NCI-H2107 treated with DMSO at 0.1 percent for 48 hours (cell line): Measurements from ENCODE around the gene OTOF.

Experiments used
- DNase-seq: peaks from one replicate; lab custom pipeline; 2025; ENCODE audit not compliant: unreplicated experiment; lab: John Stamatoyannopoulos, UW

Gene OTOF

DNA sequence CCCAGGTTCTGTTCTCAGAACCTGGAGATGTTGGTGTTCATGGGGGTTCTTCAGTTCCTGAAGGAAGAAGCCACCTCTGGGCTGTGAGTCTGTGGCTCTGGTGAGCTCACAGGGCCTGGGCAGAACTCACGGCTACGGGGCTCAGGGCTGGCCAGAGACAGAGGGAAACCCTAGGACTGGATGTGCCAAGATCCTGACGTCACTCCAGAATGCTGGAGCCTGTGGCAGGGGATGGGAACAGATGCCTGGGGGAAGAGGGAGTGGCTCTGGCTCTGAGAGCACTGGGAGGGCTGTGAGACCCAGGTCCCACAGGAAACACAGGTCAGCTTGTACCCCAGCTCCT lies at the start of gene OTOF:
Gene OTOF (minus strand): TSS at position 214 of the 343 bp plus-strand sequence.
- no peak for DNase-seq

DNA sequence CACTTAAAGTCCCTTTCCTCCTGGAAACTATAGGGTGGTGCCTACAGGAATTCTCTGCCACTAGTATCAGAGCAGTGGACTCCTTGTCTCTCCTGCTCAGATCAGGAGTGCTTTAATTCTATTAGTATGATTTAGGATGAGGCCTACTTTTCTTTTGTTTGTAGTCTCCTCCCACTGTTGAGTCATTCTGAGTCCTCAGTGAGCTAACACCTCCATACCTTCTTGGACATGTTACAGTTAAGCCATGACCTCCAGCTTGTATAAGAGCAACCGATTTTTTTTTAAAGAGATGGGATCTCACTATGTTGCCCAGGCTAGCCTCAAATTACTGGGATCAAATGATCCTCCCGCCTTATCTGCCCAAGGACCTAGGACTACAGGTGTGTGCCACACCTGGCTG lies 48.7 kb upstream of the OTOF start:
- DNase-seq: no peak

DNA sequence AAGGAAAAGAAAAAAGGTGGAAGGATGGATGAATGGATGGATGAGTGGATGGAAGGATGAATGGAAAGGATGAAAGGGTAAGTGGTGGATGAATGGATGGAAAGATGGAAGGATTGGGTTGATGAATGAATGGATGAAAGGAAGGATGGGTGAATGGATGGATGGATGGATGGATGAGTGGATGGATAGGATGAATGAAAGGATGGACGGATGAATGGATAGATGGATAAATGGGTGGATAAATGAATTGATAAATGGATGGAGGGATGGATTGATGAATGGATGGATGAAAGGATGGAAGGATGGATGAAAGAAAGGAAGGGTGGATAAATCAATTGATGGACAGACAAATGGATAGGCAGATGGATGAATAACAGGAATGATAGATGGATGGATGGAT lies 48.2 kb upstream of the OTOF start:
- no peak for DNase-seq

DNA sequence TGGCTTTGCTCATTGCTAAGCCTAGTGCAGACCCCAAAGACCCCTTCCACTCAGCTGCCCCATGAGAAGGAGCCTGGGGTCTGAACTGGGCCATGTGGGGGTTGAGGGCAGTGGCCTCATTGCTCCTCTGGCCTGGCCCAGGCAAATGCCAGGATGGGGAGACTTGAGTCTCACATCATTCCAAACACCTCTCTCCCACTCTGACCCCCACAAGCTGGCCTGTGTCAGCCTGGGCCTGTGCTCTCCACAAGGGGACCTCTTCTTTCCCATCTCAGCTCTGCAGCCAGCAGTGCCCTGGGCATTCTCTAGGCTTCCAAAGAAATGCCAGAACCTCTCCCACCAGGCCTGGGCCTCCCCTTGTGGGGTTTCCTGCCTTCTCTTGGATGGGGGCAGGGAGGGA lies 45.8 kb upstream of the OTOF start:
- DNase-seq: no peak

DNA sequence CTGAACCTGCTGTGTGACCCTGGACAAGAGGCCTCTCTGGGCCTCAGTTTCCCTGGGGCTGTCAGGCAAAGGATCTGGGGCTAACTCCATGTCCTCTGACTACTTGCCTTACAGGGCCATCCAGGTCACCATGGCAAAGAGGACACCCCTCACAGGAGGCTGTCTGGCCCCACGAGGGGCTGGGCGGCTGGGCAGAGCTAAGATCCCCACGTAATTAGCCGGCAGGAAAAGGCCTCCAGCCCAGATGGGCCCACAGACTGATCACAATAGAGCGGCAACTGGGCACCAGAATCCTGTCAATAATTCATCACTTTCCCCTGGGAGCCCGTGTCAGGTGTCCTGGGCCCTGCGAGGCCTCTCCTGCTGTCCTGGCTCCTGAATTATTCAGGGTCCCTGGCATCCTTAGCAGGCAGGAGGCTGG lies 44.8 kb upstream of the OTOF start:
- no peak for DNase-seq

DNA sequence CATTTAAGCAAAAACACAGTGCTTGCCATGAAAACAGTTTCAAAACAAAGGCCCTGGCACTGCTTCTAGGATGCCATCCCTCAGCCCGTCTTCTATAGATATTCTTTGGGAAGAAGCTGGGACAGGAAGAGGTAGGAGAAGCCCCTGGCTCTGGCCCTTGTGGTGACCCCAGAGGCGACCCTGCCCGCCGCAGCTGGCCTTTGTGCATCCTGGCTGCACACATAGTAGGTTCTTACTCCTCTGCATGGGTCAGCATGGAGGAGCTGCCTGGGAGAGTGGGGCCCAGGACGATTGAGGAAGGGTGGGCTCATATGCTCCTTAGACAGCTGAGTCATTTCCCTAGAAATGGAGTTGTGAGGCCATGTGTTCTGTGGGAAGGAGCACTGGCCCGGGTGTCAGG lies 44.4 kb upstream of the OTOF start:
- no peak for DNase-seq

DNA sequence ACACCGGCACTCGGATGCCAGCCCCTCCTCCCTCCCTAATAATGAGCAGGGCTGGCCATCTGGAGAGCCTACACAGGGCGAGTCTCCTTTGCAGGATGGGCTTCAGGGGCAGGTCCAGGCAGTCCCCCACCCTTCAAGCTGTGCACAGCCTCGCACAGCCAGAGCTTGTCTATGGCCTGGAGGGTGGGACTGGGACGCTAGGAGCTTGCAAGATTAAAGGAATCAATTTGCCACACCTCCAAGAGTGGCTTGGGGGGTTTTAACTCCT lies 43.9 kb upstream of the OTOF start:
- no peak for DNase-seq

DNA sequence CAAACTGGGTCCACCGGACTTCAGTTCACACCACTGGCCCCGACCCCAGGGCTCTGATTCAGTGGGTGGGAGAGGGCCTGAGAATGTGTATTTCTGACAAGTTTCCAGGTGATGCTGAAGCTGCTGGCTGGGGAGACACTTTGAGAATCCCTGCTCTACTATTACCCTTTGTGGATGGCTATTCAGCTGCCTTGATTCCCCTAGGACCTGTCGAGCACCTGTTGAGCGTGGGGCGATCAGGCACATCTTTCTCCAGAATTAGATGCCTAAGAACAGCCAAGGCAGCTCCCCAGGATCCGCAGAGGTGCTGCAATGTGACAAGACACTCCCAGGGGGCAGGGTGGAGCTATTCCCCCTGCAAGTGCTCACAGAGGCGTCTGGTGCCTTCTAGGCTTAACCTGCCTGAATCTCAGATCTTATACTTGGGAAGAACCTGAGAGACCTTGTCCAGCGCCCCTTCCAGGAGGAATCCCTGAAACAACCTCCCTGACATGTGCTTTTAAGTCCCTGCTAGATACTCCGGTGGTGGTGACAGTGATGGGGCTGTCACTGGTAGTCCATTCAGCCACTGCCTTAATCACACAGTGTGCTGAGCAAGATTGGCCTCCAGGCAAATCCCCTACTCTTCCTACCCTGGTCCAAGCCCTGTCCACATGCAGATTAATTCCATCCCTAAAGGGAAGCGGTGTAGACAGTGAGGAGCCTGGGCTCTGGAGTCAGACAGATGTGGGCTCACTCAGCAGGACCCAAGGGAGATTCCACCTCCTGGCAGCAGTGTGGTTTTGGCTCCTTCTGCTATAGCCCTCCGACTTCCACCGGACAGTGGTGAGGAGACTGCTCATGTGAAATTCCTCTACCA lies 43.4 kb upstream of the OTOF start:
- DNase-seq: peak; percentile 18

DNA sequence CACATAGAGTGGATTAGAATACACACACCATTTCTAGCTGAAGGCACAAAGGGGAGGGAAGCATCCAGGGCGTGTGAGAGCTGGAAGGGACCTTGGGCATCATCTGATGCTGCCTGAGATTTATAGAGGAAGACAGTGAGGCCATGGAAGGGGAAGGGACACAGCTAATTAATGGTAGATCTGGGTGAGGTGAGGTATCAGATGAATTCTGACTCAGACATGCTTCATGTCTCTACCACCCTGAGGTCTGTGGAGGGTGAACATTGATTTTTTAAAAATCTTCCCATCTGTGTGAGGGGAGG lies 42.2 kb upstream of the OTOF start:
- DNase-seq: no peak

DNA sequence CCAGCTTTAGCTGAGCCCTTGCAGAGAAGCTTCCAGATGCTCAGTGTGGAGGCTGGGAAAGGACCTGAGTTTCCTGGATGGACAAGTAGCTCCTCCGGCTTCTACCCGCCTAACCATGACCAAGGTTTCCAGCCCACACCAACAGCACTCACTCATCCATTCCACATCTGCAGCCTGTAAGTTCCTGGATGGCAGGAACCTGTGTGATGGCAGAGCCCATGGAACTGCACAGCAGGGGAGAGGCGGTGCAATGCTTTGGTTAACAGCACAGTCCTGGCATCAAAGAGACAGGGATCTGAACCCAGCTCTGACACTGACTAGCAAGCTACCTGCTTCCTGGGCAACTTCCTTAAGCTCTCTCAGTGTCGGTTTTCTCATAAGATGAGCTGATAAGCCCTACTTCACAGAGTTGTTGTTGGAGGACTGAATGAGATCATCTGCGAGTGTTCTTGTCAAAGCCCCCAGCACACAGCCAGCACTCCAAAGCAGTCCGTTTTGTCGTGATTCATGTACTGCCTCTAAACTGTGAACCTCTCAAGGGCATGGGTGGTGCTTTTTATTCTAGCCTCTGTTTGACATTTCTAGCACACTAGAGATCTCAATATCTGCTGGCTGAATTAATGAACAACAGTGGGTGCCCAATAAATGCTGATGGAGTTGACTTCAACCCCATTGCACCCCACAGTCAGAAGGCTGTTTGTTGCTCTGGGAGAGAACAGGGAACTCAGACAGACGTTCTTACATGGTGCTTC lies 41.6 kb upstream of the OTOF start:
- DNase-seq: no peak

DNA sequence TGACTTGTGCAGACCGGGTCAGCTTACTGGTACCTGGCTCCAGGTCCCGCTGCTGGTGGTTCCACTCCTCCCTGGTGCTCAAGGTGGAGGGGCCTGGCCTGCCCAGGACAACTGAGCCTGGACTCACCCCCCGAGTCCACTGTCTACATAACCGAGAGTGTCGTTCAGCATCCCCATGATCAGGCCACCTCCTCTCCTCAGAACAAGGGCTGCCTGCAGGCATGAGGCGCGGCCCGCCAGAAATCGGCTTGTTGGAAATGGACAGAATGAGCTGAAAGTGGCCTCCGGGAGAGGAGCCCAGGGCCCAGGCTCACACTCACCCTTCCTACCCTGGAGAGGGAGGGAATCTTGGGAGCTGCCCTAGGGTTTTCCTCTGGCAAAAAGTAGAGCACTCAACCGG lies 38.9 kb upstream of the OTOF start:
- no peak for DNase-seq

DNA sequence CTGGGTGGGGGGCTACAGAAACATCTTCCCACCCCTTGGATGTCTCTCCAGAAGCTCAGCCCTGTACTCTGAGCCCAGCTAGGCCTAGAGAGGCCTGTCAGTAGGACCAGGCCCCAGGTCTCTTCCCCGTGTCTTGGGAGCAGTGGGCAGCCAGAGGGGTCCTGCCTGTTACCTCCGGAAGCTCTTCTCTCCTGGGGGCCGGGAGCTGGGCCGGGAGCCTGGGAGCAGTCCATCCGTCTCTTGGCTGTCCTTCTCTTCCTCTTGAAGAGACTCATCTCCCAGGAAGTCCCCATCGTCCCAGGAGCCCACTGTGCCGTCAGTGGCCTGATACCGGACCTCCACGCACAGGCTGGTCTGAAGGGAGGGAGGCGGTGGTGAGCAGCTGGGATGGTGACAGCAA lies 38.3 kb upstream of the OTOF start:
- no peak for DNase-seq

DNA sequence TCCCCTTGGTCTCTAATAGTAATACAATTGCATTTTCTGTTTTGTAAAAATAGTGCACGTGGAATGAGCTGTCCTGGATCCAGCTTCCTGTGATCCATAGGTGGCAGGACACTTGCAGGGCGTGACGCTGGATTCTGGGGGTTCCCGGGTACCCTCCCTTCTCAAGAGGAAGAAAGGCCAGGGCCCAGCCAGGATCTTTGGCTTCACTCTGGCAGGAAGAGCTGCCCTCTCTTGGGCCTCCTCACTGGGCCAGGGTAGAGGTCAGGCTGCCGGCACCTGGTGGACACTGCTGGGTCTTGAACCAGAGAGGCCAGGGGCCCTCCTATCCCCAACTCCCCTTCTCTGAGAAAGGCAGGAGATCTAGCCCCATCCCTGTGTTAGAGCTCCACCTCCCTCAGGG lies 37.8 kb upstream of the OTOF start:
- DNase-seq: no peak

DNA sequence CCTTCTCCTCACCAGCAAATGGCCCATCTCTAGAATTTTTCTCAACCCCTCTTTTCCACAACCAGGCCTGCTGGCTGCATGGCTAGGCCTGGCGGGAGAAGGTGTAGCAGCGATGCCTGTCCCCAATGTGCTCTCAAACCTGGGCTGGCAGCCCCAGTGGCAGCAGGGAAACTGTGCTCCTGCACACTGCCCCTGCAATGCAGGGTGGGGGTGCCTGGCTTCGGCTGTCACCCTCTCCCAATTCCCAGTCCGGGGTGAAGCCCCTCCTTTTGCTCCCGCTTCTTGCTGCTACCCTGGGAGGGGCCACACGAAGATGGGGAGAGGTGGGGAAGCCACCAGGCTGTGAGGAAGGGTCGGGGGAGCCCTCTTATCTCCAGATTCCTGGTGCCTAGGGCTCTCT lies 36.1 kb upstream of the OTOF start:
- no peak for DNase-seq

DNA sequence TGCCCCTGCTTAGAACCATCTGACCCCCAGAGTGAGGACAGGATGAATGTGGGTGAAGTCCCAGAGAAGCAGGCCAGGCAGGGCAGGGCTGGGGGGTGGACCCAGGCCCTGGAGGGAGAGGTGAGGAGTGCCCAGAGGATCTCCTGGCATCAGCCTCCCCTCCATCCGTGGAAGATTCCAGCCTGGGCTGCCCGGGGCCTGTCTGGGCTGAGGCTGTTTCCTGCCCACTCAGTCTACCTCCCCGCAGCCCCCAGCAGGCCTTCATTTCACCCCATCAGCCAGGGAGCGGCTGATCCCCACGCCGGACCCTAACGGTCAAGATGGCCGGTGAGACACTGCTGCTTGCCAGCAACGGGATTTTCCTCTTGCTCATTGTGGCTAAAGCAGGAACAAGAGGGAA lies 35.3 kb upstream of the OTOF start:
- no peak for DNase-seq

DNA sequence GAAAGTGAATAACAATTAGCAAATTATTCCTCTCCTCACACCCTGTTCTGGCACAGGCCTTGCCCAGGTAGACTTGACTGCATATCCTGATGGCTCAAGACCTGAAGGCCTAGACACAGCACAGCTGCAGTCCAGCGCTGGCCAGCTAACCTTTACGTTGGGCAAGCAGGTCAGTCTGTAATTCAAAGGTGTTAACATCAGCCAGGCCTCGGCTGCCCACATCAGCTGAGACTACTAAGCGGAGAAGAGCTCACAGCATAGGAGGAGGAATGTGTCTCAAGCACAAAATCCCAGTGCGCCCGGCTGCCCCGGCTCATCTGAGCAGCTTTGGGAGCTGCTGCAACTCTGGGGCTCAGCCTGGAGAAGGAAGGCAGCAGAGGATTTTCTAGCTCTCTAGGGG lies 33.5 kb upstream of the OTOF start:
- no peak for DNase-seq

DNA sequence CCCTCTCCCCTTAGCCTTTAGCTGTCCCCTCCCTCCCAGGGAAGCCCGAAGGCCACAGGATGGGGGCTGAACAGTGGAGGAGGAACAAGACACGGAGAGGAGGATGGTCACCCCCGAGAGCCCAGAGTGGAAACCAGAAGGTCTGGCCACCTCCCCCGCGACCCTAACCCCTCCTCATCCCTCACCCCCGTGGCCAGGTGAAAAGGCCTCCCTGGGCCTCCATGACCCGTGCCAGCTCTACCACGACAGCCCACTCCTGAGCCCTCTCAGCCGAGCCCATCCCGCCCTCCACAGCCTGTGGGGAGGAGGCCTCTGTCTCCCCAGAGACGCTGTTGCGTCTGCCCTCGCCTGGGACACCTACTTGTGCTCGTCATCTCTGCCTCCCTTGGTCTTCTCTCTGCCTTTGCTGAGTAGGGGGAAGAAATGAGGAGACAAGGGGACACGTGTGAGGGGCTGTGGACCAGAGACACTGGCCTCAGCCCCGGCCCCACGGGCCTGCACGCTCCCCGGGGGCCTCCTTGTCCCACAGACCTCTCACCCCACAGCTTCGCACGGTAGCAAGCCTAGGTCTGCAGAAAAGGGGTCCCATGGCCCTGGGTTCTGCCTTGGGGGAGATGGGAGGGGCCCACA lies 32.5 kb upstream of the OTOF start:
- DNase-seq: no peak

DNA sequence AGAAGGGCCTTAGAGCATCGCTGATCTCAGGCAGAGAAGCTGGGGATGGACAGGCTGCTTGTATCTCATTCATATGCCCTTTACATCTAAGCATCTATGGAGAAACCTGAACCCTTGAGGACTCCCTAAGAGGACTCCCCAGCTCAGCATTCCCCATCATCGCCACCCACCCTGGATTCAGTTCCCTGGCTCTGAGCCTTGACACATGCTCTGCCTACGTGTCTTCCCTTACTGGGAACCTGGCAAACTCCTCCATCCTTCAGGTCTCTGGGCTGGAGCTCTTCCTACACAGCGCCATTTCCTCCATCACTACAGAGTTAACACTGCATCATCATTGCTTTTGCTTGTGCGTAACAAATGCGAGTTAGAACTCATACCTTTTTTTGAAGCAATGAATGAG lies 31.2 kb upstream of the OTOF start:
- DNase-seq: no peak

DNA sequence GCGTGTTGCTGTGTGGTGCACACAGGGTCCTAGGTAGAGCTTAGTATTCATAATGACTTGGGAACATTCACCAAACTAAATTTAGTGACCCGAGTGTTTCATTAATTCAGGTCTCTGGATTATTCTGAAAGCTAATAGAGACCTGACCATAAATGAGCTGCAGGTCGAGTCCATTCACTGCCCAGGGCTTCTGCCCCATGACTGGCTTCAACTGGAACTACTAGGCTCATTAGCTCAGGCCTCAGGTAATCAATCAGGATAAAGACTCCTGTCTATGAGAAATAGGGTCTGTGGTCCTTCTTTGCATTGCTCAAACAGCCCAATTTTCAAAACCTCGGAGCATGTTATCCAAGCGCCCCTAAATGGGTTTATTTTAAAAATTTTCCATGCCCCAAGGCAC lies 30.0 kb upstream of the OTOF start:
- no peak for DNase-seq

DNA sequence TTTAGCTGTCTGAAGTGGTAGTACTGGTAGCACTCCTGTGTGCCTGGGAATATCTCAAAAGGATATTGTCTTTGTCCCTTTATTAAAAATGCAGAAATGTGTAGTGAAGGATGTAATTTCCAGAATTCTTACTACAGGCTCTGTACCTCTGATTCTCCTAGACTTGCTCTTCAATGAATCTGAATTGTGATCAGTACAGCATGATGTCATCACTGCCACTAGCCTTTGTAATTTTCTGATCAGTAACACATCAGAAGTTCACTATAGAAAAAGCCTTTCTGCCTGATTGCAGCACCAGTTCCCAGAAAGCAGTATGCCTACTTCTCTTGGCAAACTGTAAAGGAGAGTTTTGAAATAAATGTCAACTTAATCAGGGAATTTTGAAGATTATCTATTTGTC lies 29.2 kb upstream of the OTOF start:
- no peak for DNase-seq

DNA sequence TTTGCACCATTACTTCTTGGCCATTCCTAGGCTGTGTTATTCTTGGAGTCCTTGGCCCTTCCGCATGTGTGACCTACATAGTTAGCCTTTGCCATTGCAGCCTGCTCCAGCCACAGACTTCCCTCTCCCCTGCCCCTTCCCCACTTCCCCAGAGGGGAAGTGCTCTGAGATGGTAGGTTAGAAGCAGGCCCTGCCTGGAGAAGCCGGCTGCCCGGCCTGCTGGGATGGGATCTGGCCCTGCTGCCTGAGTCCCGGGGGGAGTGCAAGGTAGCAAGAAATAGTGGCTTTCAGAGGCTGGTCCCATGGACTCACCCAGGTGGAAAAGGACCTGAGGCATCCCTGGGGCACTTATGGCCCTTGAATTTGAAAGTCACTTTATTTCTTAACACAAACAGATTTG lies 28.4 kb upstream of the OTOF start:
- DNase-seq: no peak

DNA sequence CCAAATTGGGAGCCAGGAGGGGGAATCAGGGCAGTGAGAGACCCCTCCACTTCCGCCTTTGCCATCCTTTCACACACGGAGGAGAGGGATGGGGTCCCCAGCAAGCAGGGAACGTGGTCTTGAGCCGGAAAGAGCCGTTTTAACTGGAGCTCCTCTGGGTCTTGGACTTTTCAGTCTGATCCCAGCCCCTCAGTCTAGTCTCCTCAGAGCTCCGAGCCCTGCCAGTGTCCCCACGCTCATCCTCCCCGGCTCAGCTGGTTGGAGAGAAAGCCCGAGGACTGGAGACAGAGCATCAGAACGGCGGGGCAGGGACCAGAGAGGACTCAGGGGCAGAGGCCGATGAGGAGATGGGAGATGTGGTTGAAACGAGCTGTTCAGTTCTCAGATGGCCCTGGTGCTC lies 26.1 kb upstream of the OTOF start:
- DNase-seq: no peak
